Spleen (tissue), 11 donors: Measurements from ENCODE around the gene SLC24A3. TPM values are rescaled to one million over a fixed set of nuclear protein-coding genes. Genes with fewer than 3 reads are reported as not detected.

ENCODE experiments used
- DNase-seq: peaks from one replicate; pipeline ENCODE4 v3.0.0-alpha.2; 2020
- H3K27ac ChIP-seq, 8 donors: fragments of 200-600 bp; sonication (generic) in 7 of 8; 1 replicate in 4 of 8; 2 replicates in 4 of 8; pipeline versions ENCODE4 v1.5.0 to v1.8.0; 2016 to 2021; ENCODE audit warnings: inconsistent platforms in 4 of 8, mild to moderate bottlenecking in 4 of 8, moderate library complexity in 1 of 8
- H3K27me3 ChIP-seq, 7 donors: fragments of 200-600 bp; sonication (generic) in 6 of 7; replicated peaks in 1 of 7; 1 replicate in 4 of 7; 2 replicates in 3 of 7; pipeline versions ENCODE4 v1.5.0 to v1.8.0; 2016 to 2021; ENCODE audit warnings: inconsistent platforms in 3 of 7, mild to moderate bottlenecking in 1 of 7
- H3K36me3 ChIP-seq, 6 donors: fragments of 200-600 bp; sonication (generic) in 5 of 6; 1 replicate in 4 of 6; 2 replicates in 2 of 6; pipeline versions ENCODE4 v1.5.0 to v1.8.0; 2016 to 2021; ENCODE audit warnings: inconsistent platforms in 2 of 6
- H3K4me1 ChIP-seq, 6 donors: fragments of 200-600 bp; sonication (generic) in 5 of 6; 1 replicate in 3 of 6; 2 replicates in 3 of 6; pipeline versions ENCODE4 v1.5.0 to v1.8.0; 2016 to 2021; ENCODE audit warnings: inconsistent platforms in 3 of 6
- H3K4me3 ChIP-seq, 8 donors: fragments of 200-600 bp; sonication (generic) in 7 of 8; 1 replicate in 4 of 8; 2 replicates in 4 of 8; pipeline versions ENCODE4 v1.5.0 to v1.8.0; 2016 to 2021; ENCODE audit warnings: inconsistent platforms in 4 of 8, mild to moderate bottlenecking in 4 of 8, moderate library complexity in 2 of 8
- H3K9me3 ChIP-seq, 8 donors: fragments of 200-600 bp; sonication (generic) in 7 of 8; 1 replicate in 4 of 8; 2 replicates in 4 of 8; pipeline versions ENCODE4 v1.5.0 to v1.8.0; 2016 to 2021; ENCODE audit warnings: inconsistent platforms in 4 of 8
- CTCF ChIP-seq, 11 experiments: fragments of 200-600 bp in 7 of 11; fragments of 450-650 bp in 4 of 11; sonication (generic) in 4 of 11; IDR thresholded peaks in 8 of 11; conservative IDR thresholded peaks in 3 of 11; 1 replicate in 7 of 11; 2 replicates in 4 of 11; pipeline versions ENCODE4 v1.4.0 to v1.8.0; 2016 to 2021; ENCODE audit warnings: antibody characterized with exemption in 11 of 11, inconsistent platforms in 4 of 11, mild to moderate bottlenecking in 1 of 11
- POLR2A ChIP-seq, 3 donors: fragments of 450-650 bp; IDR thresholded peaks; one replicate each; pipeline ENCODE4 v1.5.1; 2017; ENCODE audit warnings: antibody characterized with exemption in 3 of 3, mild to moderate bottlenecking in 1 of 3
- POLR2AphosphoS5 ChIP-seq, 3 donors: sonication (generic); formaldehyde crosslinking; IDR thresholded peaks; one replicate each; pipeline ENCODE4 v1.5.1; 2017; ENCODE audit warnings: antibody characterized with exemption in 3 of 3
- WGBS, 5 donors: extraction: QIAGEN DNeasy Blood & Tissue Kit in 3 of 5; methylation state at CpG; one replicate each; pipeline versions ENCODE4 v1.1.5 to v1.1.7; 2013 to 2018; 5-methylcytosine and 5-hydroxymethylcytosine counted together
- intact Hi-C: fragments of 100-400 bp; cut with DNase I; formaldehyde crosslinking; loops from one replicate; pipeline ENCODE4 v1.15.0; 2023; ENCODE audit warnings: low total_unique reads
- polyA plus RNA-seq, 3 donors: library from polyadenylated mRNA; stranded (reverse); fragments of 200-250 nt; gene quantifications; one replicate each; pipeline ENCODE4 v1.2.1, GENCODE V29; 2013
- total RNA-seq, 7 donors: library from RNA; depleted of rRNA in 3 of 7; stranded (reverse); fragments of >200 nt in 3 of 7; fragmentation: NEBNext Ultra II Directional in 4 of 7; extraction: Animal tissue kit (Norgen Biotek cat#: 25700) in 4 of 7; gene quantifications; one replicate each; pipeline versions ENCODE4 v1.1.0 to v1.2.1, GENCODE V29; 2016 to 2021
- donor health status: healthy with polysubstance abuse.
- donor health status: DM: no; HTN: no; CAD: no; lungs with moderate emphysema.
- donor health status: DM: no; HTN: no; CAD: no.
- donor health status: Bipolar disorder and iron deficiency.
- donor health status: healthy.
- donor health status: DM: no; HTN: no; CAD: no.
- donor health status: DM: yes; HTN: yes; CAD: no.

The SLC24A3 gene
- total and polyA plus RNA-seq, 10 donors: 0.37 to 3.9 (median 2.6) TPM

GRCh38 chr20:19423097-19423899 lies 210.9 kb downstream of the SLC24A3 start:
- no peak overlapping the region for H3K27ac ChIP-seq
- H3K9me3 ChIP-seq: peaks cover 0 to 6% (median 0%) of the 10 kb centered on the region in 8 donors
- TF ChIP-seq POLR2AphosphoS5 (IDR thresholded peaks at IDR 0.05) (no peak), CTCF (IDR thresholded peaks at IDR 0.05 in 8 of 11, conservative IDR thresholded peaks at IDR 0.05 in 3 of 11) (no peak), POLR2A (IDR thresholded peaks at IDR 0.05) (no peak)
- WGBS, 5 donors: 67 to 77% (median 71%) methylated on average over 9 of the region's 9 CpGs
- peaks cover 0 to 10% (median 0%) of the 10 kb centered on the region in 6 donors for H3K4me1 ChIP-seq
- no peaks in the 10 kb centered on the region for H3K36me3 ChIP-seq
- H3K27me3 ChIP-seq: no peaks in the 10 kb centered on the region
- no peak overlapping the region for H3K4me3 ChIP-seq
- intact Hi-C loops: no loop called here
- no peak for DNase-seq

GRCh38 chr20:19423900-19424620 lies 211.6 kb downstream of the SLC24A3 start:
- H3K4me1 ChIP-seq: peaks cover 0 to 10% (median 0%) of the 10 kb centered on the region in 6 donors
- intact Hi-C loops: no loop called here
- WGBS, 5 donors: 58 to 69% (median 66%) methylated on average over 8 of the region's 8 CpGs

DNA sequence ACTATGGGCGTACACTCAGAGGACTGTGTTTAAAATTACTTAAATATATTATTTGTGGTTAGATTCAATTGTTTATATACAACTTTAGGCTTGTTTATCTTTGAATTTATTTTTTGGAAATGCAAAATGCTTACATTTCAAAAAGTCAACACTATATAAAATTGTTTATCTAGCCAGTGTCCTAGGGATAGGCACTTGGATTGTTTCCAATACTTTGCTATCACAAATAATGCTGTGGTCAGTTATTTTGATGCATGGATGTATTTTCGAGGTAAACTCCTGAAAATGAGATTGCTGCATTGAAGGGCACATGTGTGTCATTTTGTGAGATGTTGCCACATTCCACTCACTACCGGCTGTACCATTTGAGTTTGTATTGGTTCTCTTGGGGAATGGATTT lies 213.9 kb downstream of the SLC24A3 start:
- H3K27ac ChIP-seq: no peak overlapping the region
- peaks cover 0 to 5% (median 0%) of the 10 kb centered on the region in 8 donors for H3K9me3 ChIP-seq
- no peaks in the 10 kb centered on the region for H3K36me3 ChIP-seq
- H3K27me3 ChIP-seq: no peaks in the 10 kb centered on the region
- no peak overlapping the region for H3K4me3 ChIP-seq
- 76 to 89% (median 85%) methylated on average over 3 of the region's 3 CpGs for WGBS, 5 donors
- no peak for DNase-seq
- TF ChIP-seq CTCF (IDR thresholded peaks at IDR 0.05 in 8 of 11, conservative IDR thresholded peaks at IDR 0.05 in 3 of 11): no peak
- TF ChIP-seq POLR2AphosphoS5 (IDR thresholded peaks at IDR 0.05): no peak
- TF ChIP-seq POLR2A (IDR thresholded peaks at IDR 0.05): no peak
- H3K4me1 ChIP-seq: peaks cover 0 to 10% (median 0%) of the 10 kb centered on the region in 6 donors
- intact Hi-C loops: no loop called here

More at GRCh38 chr20:19423900-19424620, 211.6 kb downstream of the SLC24A3 start:
- no peak overlapping the region for H3K4me3 ChIP-seq
- peaks cover 0 to 6% (median 0%) of the 10 kb centered on the region in 8 donors for H3K9me3 ChIP-seq
- H3K27ac ChIP-seq: no peak overlapping the region
- TF ChIP-seq POLR2AphosphoS5 (IDR thresholded peaks at IDR 0.05) (no peak), POLR2A (IDR thresholded peaks at IDR 0.05) (no peak), CTCF (IDR thresholded peaks at IDR 0.05 in 8 of 11, conservative IDR thresholded peaks at IDR 0.05 in 3 of 11) (no peak)
- H3K36me3 ChIP-seq: no peaks in the 10 kb centered on the region
- DNase-seq: no peak
- no peaks in the 10 kb centered on the region for H3K27me3 ChIP-seq

GRCh38 chr20:19427480-19427879 lies 215.0 kb downstream of the SLC24A3 start:
- Histone ChIP-seq H3K4me3 (peak overlapping the region in 1 of 8 donors; percentile 35), H3K27me3 (no peaks in the 10 kb centered on the region), H3K9me3 (no peaks in the 10 kb centered on the region), H3K36me3 (no peaks in the 10 kb centered on the region), H3K27ac (peak overlapping the region in 4 of 8 donors; percentile 9 to 62 (median 59)), H3K4me1 (peaks cover 0 to 10% (median 0%) of the 10 kb centered on the region in 6 donors)
- WGBS, 5 donors: 84 to 89% (median 88%) methylated on average over 9 of the region's 9 CpGs
- no peak for DNase-seq
- intact Hi-C loops: no loop called here
- TF ChIP-seq CTCF (IDR thresholded peaks at IDR 0.05 in 8 of 11, conservative IDR thresholded peaks at IDR 0.05 in 3 of 11) (no peak), POLR2A (IDR thresholded peaks at IDR 0.05) (no peak), POLR2AphosphoS5 (IDR thresholded peaks at IDR 0.05) (no peak)
